ENCODE measurements around the gene TANGO2. TPM values are rescaled to one million over a fixed set of nuclear protein-coding genes. Genes with fewer than 3 reads are reported as not detected.

TANGO2 gene
- total and polyA plus RNA-seq, 9 of the 15 experiments (the other 6 are each of a cell fraction or from before 2014, with no cell fraction given), result 15.5 to 94.9 (median 70.1) TPM

- TF ChIP-seq ZFP91 (CRISPR knock-in tag; IDR thresholded peaks at IDR 0.05) (no peak), ZNF12 (CRISPR knock-in tag; IDR thresholded peaks at IDR 0.05) (no peak), SNIP1 (IDR thresholded peaks at IDR 0.05; ENCODE audit: low read depth) (no peak), KHSRP (IDR thresholded peaks at IDR 0.05) (peak; percentile 10; the same call in 1 of the 2 replicates), ZFP1 (CRISPR knock-in tag; IDR thresholded peaks at IDR 0.05) (peak; percentile 70), NFE2L1 (tag; IDR thresholded peaks at IDR 0.05; ENCODE audit: borderline replicate concordance, low read depth) (no peak), TFE3 (CRISPR knock-in tag; IDR thresholded peaks at IDR 0.05) (0 out of 2 replicates have a peak, but pooled peaks have one; percentile 4), ZNF589 (CRISPR knock-in tag; IDR thresholded peaks at IDR 0.05; ENCODE audit: low read depth) (no peak), KDM5B (IDR thresholded peaks at IDR 0.05; ENCODE audit: insufficient replicate concordance, low read depth, low read length) (no peak), NR2F6 (CRISPR knock-in tag; IDR thresholded peaks at IDR 0.05) (peak; percentile 91), ZNF174 (CRISPR knock-in tag; IDR thresholded peaks at IDR 0.05) (peak; percentile 58; the same call in 1 of the 2 replicates), TAF9B (IDR thresholded peaks at IDR 0.05; ENCODE audit: partially characterized antibody) (no peak), ZNF277 (CRISPR knock-in tag; IDR thresholded peaks at IDR 0.05; ENCODE audit: borderline replicate concordance) (peak; percentile 74; the same call in 1 of the 2 replicates), COPS2 (conservative IDR thresholded peaks at IDR 0.05) (no peak), HNRNPUL1 (IDR thresholded peaks at IDR 0.05; ENCODE audit: low read length) (no peak), FOXM1 (IDR thresholded peaks at IDR 0.05; ENCODE audit: low read depth) (no peak), FOXM1 (CRISPR knock-in tag; IDR thresholded peaks at IDR 0.05; ENCODE audit: low read depth) (no peak)
- TF ChIP-seq, protein P1, sequence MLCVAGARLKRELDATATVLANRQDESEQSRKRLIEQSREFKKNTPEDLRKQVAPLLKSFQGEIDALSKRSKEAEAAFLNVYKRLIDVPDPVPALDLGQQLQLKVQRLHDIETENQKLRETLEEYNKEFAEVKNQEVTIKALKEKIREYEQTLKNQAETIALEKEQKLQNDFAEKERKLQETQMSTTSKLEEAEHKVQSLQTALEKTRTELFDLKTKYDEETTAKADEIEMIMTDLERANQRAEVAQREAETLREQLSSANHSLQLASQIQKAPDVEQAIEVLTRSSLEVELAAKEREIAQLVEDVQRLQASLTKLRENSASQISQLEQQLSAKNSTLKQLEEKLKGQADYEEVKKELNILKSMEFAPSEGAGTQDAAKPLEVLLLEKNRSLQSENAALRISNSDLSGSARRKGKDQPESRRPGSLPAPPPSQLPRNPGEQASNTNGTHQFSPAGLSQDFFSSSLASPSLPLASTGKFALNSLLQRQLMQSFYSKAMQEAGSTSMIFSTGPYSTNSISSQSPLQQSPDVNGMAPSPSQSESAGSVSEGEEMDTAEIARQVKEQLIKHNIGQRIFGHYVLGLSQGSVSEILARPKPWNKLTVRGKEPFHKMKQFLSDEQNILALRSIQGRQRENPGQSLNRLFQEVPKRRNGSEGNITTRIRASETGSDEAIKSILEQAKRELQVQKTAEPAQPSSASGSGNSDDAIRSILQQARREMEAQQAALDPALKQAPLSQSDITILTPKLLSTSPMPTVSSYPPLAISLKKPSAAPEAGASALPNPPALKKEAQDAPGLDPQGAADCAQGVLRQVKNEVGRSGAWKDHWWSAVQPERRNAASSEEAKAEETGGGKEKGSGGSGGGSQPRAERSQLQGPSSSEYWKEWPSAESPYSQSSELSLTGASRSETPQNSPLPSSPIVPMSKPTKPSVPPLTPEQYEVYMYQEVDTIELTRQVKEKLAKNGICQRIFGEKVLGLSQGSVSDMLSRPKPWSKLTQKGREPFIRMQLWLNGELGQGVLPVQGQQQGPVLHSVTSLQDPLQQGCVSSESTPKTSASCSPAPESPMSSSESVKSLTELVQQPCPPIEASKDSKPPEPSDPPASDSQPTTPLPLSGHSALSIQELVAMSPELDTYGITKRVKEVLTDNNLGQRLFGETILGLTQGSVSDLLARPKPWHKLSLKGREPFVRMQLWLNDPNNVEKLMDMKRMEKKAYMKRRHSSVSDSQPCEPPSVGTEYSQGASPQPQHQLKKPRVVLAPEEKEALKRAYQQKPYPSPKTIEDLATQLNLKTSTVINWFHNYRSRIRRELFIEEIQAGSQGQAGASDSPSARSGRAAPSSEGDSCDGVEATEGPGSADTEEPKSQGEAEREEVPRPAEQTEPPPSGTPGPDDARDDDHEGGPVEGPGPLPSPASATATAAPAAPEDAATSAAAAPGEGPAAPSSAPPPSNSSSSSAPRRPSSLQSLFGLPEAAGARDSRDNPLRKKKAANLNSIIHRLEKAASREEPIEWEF (CRISPR knock-in tag; IDR thresholded peaks at IDR 0.05), result no peak
These were observed 91.0 kb downstream of the TANGO2 start (continued) for GRCh38 chr22:20111689-20112622.

Measured in K562 (cell line).